ENCODE measurements around the gene USP49.

- TF ChIP-seq POLR2AphosphoS5 (IDR thresholded peaks at IDR 0.05) (no peak), POLR2A (IDR thresholded peaks at IDR 0.05) (no peak), EP300 (IDR thresholded peaks at IDR 0.05) (no peak)
- TF ChIP-seq, protein P1, sequence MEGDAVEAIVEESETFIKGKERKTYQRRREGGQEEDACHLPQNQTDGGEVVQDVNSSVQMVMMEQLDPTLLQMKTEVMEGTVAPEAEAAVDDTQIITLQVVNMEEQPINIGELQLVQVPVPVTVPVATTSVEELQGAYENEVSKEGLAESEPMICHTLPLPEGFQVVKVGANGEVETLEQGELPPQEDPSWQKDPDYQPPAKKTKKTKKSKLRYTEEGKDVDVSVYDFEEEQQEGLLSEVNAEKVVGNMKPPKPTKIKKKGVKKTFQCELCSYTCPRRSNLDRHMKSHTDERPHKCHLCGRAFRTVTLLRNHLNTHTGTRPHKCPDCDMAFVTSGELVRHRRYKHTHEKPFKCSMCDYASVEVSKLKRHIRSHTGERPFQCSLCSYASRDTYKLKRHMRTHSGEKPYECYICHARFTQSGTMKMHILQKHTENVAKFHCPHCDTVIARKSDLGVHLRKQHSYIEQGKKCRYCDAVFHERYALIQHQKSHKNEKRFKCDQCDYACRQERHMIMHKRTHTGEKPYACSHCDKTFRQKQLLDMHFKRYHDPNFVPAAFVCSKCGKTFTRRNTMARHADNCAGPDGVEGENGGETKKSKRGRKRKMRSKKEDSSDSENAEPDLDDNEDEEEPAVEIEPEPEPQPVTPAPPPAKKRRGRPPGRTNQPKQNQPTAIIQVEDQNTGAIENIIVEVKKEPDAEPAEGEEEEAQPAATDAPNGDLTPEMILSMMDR (IDR thresholded peaks at IDR 0.05) = no peak
These were observed 117.5 kb downstream of the USP49 start for GRCh38 chr6:41777551-41778285.

All from stomach (tissue), 4 donors.